Glutamatergic neuron (in vitro differentiated cells): ENCODE measurements around the gene N4BP2. TPM values are rescaled to one million over a fixed set of nuclear protein-coding genes. Genes with fewer than 3 reads are reported as not detected.

Experiments used
- DNase-seq: peaks from one replicate; pipeline ENCODE4 v3.0.0; 2022
- H3K27ac Mint-ChIP-seq: one replicate; pipeline ENCODE4 v1.8.0; 2020; ENCODE audit warnings: mild to moderate bottlenecking, mixed read lengths, inconsistent platforms; ENCODE audit not compliant: unreplicated experiment
- H3K27me3 Mint-ChIP-seq: one replicate; pipeline ENCODE4 v1.8.0; 2020; ENCODE audit warnings: mild to moderate bottlenecking, moderate library complexity, mixed read lengths, inconsistent platforms; ENCODE audit not compliant: unreplicated experiment
- H3K36me3 Mint-ChIP-seq: one replicate; pipeline ENCODE4 v1.8.0; 2020; ENCODE audit warnings: mild to moderate bottlenecking, mixed read lengths, inconsistent platforms; ENCODE audit not compliant: unreplicated experiment
- H3K4me1 Mint-ChIP-seq: one replicate; pipeline ENCODE4 v1.8.0; 2020; ENCODE audit warnings: mild to moderate bottlenecking, low read depth, mixed read lengths, inconsistent platforms; ENCODE audit not compliant: unreplicated experiment
- H3K4me3 Mint-ChIP-seq: one replicate; pipeline ENCODE4 v1.8.0; 2020; ENCODE audit warnings: mild to moderate bottlenecking, mixed read lengths, inconsistent platforms; ENCODE audit not compliant: unreplicated experiment
- H3K9me3 Mint-ChIP-seq: one replicate; pipeline ENCODE4 v1.8.0; 2020; ENCODE audit warnings: mild to moderate bottlenecking, moderate library complexity, mixed read lengths, inconsistent platforms; ENCODE audit not compliant: unreplicated experiment
- total RNA-seq: library from RNA; stranded (reverse); fragmentation: NEBNext Ultra II Directional; extraction: Animal tissue kit (Norgen Biotek cat#: 25700); gene quantifications from one replicate; pipeline ENCODE4 v1.2.1, GENCODE V29; 2021; ENCODE audit not compliant: unreplicated experiment
- TF ChIP-seq, protein P1 (sequence below): fragments of 200-600 bp; sonication (generic); IDR thresholded peaks from one replicate; pipeline ENCODE4 v1.5.0; 2021; ENCODE audit not compliant: partially characterized antibody, unreplicated experiment

N4BP2 gene
- total RNA-seq, 1 donor from 2014 or later = 9.7 TPM

GRCh38 chr4:40053161-40053560 is 3.5 kb upstream of the N4BP2 start:
- no peak overlapping the region for H3K4me3 Mint-ChIP-seq
- H3K36me3 Mint-ChIP-seq = peaks cover 5% of the 10 kb centered on the region
- H3K9me3 Mint-ChIP-seq = peaks cover 12% of the 10 kb centered on the region
- no peak for DNase-seq
- peaks cover 5% of the 10 kb centered on the region for H3K4me1 Mint-ChIP-seq
- peaks cover 9% of the 10 kb centered on the region for H3K27me3 Mint-ChIP-seq
- H3K27ac Mint-ChIP-seq = no peak overlapping the region
- TF ChIP-seq, protein P1, sequence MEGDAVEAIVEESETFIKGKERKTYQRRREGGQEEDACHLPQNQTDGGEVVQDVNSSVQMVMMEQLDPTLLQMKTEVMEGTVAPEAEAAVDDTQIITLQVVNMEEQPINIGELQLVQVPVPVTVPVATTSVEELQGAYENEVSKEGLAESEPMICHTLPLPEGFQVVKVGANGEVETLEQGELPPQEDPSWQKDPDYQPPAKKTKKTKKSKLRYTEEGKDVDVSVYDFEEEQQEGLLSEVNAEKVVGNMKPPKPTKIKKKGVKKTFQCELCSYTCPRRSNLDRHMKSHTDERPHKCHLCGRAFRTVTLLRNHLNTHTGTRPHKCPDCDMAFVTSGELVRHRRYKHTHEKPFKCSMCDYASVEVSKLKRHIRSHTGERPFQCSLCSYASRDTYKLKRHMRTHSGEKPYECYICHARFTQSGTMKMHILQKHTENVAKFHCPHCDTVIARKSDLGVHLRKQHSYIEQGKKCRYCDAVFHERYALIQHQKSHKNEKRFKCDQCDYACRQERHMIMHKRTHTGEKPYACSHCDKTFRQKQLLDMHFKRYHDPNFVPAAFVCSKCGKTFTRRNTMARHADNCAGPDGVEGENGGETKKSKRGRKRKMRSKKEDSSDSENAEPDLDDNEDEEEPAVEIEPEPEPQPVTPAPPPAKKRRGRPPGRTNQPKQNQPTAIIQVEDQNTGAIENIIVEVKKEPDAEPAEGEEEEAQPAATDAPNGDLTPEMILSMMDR = no peak

DNA sequence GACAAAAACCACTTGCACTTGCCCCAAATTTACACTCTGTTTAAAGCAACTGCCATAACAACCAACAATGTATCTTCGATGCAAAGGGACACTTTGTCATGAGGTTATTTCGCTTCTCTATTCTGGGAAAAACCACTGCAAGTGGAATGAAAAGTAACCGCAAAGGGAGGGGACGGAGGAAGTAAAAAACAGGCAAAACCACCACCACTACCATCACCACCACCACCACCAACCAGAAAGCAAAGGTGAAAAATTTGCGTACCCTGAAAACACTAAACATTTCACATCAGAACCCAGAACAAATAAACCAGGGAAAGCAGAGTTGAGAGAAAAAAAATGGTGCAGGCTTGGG is 1.2 kb upstream of the N4BP2 start:
- Mint-ChIP-seq H3K9me3 (peaks cover 12% of the 10 kb centered on the region), H3K4me1 (peaks cover 9% of the 10 kb centered on the region), H3K27me3 (peaks cover 9% of the 10 kb centered on the region), H3K4me3 (peak overlapping the region; percentile 92), H3K27ac (peak overlapping the region; percentile 94), H3K36me3 (peaks cover 5% of the 10 kb centered on the region)
- TF ChIP-seq, protein P1 = no peak
- no peak for DNase-seq

DNA sequence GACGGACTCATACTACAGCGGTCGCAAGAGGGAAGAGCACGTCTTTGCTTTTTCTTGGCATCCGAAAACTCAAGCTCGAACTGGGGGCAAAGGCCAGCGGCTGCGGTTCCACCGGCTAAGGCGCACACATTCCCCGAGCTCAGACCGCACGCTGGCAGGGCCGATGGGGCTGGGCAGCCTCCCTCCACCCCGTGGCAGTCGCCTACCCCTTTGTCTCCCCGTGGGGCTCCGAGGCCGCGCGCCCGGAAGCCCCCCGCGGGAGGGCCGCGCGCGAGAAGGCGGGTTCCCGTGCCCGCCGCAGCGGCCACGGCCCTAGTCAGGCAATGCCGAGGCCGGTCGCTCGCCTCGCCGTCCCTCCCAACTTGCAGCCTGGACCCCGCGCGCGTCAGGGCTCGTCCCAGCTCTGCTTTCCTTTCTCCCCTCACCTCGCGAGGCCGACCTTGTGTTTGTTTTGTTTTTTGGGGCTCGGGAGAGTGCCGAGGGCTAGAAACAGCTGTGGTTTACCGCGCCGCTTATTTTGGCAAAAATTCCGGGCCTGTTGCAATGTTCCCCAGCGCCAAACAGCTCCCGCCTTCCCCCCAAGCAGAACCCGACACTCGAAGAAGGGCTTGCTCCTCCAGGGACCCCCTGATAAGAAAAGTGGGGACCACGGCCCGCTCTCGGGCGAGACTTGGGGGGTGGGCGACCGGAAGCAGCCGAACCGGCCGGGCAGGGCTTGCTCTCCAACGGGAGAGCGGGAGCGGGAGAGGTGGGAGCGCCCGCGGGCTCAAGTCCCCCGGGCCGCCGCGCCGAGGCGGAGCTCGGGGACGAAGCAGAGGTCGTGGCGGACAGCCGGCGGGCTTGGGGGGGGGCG is 561 bp upstream of the N4BP2 start:
- H3K4me3 Mint-ChIP-seq = peak overlapping the region; percentile 92
- peak overlapping the region; percentile 96 for H3K27ac Mint-ChIP-seq
- TF ChIP-seq, protein P1 = no peak
- H3K36me3 Mint-ChIP-seq = peaks cover 5% of the 10 kb centered on the region
- peaks cover 9% of the 10 kb centered on the region for H3K27me3 Mint-ChIP-seq
- peaks cover 12% of the 10 kb centered on the region for H3K9me3 Mint-ChIP-seq
- peaks cover 9% of the 10 kb centered on the region for H3K4me1 Mint-ChIP-seq
- peak; percentile 73 for DNase-seq

GRCh38 chr4:40057586-40058091 is 989 bp downstream of the N4BP2 start:
- DNase-seq = peak; percentile 46
- Mint-ChIP-seq H3K9me3 (peaks cover 12% of the 10 kb centered on the region), H3K4me3 (peak overlapping the region; percentile 93), H3K27me3 (peaks cover 9% of the 10 kb centered on the region), H3K27ac (peak overlapping the region; percentile 85), H3K36me3 (peaks cover 5% of the 10 kb centered on the region), H3K4me1 (peaks cover 9% of the 10 kb centered on the region)
- TF ChIP-seq, protein P1 = no peak

DNA sequence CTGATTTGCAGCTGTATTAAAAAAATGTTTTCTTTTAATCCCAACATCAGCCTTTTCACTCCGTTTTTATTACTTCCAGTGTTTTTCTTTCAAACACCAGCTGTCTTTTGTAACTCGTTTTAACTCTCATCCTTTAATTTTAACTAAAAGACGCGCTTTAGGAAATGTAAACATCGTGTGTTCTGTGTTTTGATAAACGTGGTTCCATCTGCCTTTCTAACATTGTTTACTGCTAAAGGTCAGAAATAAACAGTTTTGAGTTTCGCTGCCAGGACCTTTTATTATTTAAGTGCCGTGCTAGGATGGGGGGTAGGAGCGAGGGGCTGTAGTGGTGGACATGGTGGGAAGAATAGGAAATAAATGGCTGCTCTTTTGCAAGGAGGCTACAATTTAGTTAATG is 1.5 kb downstream of the N4BP2 start:
- Mint-ChIP-seq H3K4me3 (peak overlapping the region; percentile 93), H3K27ac (peak overlapping the region; percentile 62), H3K27me3 (peaks cover 9% of the 10 kb centered on the region), H3K4me1 (peaks cover 9% of the 10 kb centered on the region), H3K9me3 (peaks cover 12% of the 10 kb centered on the region), H3K36me3 (peaks cover 5% of the 10 kb centered on the region)
- DNase-seq = no peak
- TF ChIP-seq, protein P1 = no peak
